Testis (tissue), 3 donors: ENCODE results near the gene SHANK2. TPM values are rescaled to one million over a fixed set of nuclear protein-coding genes. Genes with fewer than 3 reads are reported as not detected.

Source experiments
- DNase-seq: peaks from one replicate; pipeline ENCODE4 v3.0.0-alpha.2; 2019
- H3K27ac ChIP-seq, 2 donors: fragments of 200-600 bp; sonication (generic); one replicate each; pipeline ENCODE4 v1.5.1; 2019
- H3K27me3 ChIP-seq: fragments of 200-600 bp; sonication (generic); one replicate; pipeline ENCODE4 v1.5.1; 2019
- H3K36me3 ChIP-seq: fragments of 200-600 bp; sonication (generic); one replicate; pipeline ENCODE4 v1.5.1; 2017; ENCODE audit warnings: low read depth; ENCODE audit errors: missing control alignments
- H3K4me1 ChIP-seq: fragments of 200-600 bp; sonication (generic); one replicate; pipeline ENCODE4 v1.5.1; 2019
- H3K4me3 ChIP-seq, 2 donors: fragments of 200-600 bp; sonication (generic); one replicate each; pipeline ENCODE4 v1.5.1; 2017 to 2019
- H3K9me3 ChIP-seq: fragments of 200-600 bp; sonication (generic); one replicate; pipeline ENCODE4 v1.5.1; 2017
- POLR2A ChIP-seq: fragments of 450-650 bp; IDR thresholded peaks from one replicate; pipeline ENCODE4 v1.6.1; 2017; ENCODE audit warnings: antibody characterized with exemption, mild to moderate bottlenecking, moderate library complexity
- WGBS, 2 donors: methylation state at CpG; one replicate each; pipeline ENCODE4 v1.1.5; 2018; 5-methylcytosine and 5-hydroxymethylcytosine counted together
- intact Hi-C: fragments of 100-400 bp; cut with DNase I; formaldehyde crosslinking; loops from one replicate; pipeline ENCODE4 v1.15.1; 2023; ENCODE audit warnings: low total_unique reads
- polyA plus RNA-seq: library from polyadenylated mRNA; stranded (reverse); fragments of 350-450 nt; fragmentation: Illumina TruSeq; extraction: RNeasy Lipid Tissue Mini Kit (QIAGEN cat#74804); gene quantifications from one replicate; pipeline ENCODE4 v1.2.3, GENCODE V29; 2014; ENCODE audit warnings: low read depth, low replicate concordance; ENCODE audit not compliant: insufficient read depth
- total RNA-seq, 2 donors: library from RNA; depleted of rRNA; stranded (reverse); fragments of >200 nt; gene quantifications; one replicate each; pipeline ENCODE4 v1.2.3, GENCODE V29; 2016
- TF ChIP-seq, protein P1 (sequence below), 3 experiments: fragments of 450-650 bp in 2 of 3; fragments of 200-600 bp in 1 of 3; sonication (generic) in 1 of 3; IDR thresholded peaks; one replicate each; pipeline ENCODE4 v1.5.1; 2016 to 2019; ENCODE audit warnings: antibody characterized with exemption in 3 of 3, mild to moderate bottlenecking in 2 of 3, moderate library complexity in 1 of 3

Gene SHANK2
- total and polyA plus RNA-seq, 3 donors from 2014 or later, result 4.3 to 13.9 (median 8.0) TPM

GRCh38 chr11:71298761-71299181, 46.4 kb upstream of the SHANK2 start:
- WGBS, 2 donors, result 94 to 96% methylated on average over 14 of the region's 14 CpGs

GRCh38 chr11:71298016-71298550, 45.7 kb upstream of the SHANK2 start:
- intact Hi-C loops, result no loop called here
- Histone ChIP-seq H3K27me3 (no peaks in the 10 kb centered on the region), H3K9me3 (no peaks in the 10 kb centered on the region), H3K4me1 (no peaks in the 10 kb centered on the region), H3K27ac (no peak overlapping the region), H3K4me3 (no peak overlapping the region), H3K36me3 (no peaks in the 10 kb centered on the region)
- WGBS, 2 donors, result 96 to 97% methylated on average over 7 to 8 of the region's 8 CpGs
- TF ChIP-seq POLR2A, result no peak
- TF ChIP-seq, protein P1, sequence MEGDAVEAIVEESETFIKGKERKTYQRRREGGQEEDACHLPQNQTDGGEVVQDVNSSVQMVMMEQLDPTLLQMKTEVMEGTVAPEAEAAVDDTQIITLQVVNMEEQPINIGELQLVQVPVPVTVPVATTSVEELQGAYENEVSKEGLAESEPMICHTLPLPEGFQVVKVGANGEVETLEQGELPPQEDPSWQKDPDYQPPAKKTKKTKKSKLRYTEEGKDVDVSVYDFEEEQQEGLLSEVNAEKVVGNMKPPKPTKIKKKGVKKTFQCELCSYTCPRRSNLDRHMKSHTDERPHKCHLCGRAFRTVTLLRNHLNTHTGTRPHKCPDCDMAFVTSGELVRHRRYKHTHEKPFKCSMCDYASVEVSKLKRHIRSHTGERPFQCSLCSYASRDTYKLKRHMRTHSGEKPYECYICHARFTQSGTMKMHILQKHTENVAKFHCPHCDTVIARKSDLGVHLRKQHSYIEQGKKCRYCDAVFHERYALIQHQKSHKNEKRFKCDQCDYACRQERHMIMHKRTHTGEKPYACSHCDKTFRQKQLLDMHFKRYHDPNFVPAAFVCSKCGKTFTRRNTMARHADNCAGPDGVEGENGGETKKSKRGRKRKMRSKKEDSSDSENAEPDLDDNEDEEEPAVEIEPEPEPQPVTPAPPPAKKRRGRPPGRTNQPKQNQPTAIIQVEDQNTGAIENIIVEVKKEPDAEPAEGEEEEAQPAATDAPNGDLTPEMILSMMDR (IDR thresholded peaks at IDR 0.05), result no peak
- DNase-seq, result no peak

More at GRCh38 chr11:71298761-71299181, 46.4 kb upstream of the SHANK2 start:
- H3K36me3 ChIP-seq, result no peaks in the 10 kb centered on the region
- H3K4me3 ChIP-seq, result no peak overlapping the region
- H3K4me1 ChIP-seq, result no peaks in the 10 kb centered on the region
- no peak overlapping the region for H3K27ac ChIP-seq
- no peaks in the 10 kb centered on the region for H3K27me3 ChIP-seq
- intact Hi-C loops, result no loop called here
- H3K9me3 ChIP-seq, result no peaks in the 10 kb centered on the region
- TF ChIP-seq, protein P1 (IDR thresholded peaks at IDR 0.05), result no peak
- TF ChIP-seq POLR2A, result no peak
- DNase-seq, result no peak

GRCh38 chr11:71294846-71295600, 42.6 kb upstream of the SHANK2 start:
- WGBS, 2 donors, result 91 to 93% methylated on average over 8 to 9 of the region's 9 CpGs
- H3K4me1 ChIP-seq, result no peaks in the 10 kb centered on the region
- no peak overlapping the region for H3K27ac ChIP-seq
- no peaks in the 10 kb centered on the region for H3K36me3 ChIP-seq
- intact Hi-C loops, result no loop called here
- DNase-seq, result no peak
- no peaks in the 10 kb centered on the region for H3K9me3 ChIP-seq
- TF ChIP-seq, protein P1 (IDR thresholded peaks at IDR 0.05), result no peak
- TF ChIP-seq POLR2A, result no peak
- H3K4me3 ChIP-seq, result no peak overlapping the region
- H3K27me3 ChIP-seq, result no peaks in the 10 kb centered on the region

DNA sequence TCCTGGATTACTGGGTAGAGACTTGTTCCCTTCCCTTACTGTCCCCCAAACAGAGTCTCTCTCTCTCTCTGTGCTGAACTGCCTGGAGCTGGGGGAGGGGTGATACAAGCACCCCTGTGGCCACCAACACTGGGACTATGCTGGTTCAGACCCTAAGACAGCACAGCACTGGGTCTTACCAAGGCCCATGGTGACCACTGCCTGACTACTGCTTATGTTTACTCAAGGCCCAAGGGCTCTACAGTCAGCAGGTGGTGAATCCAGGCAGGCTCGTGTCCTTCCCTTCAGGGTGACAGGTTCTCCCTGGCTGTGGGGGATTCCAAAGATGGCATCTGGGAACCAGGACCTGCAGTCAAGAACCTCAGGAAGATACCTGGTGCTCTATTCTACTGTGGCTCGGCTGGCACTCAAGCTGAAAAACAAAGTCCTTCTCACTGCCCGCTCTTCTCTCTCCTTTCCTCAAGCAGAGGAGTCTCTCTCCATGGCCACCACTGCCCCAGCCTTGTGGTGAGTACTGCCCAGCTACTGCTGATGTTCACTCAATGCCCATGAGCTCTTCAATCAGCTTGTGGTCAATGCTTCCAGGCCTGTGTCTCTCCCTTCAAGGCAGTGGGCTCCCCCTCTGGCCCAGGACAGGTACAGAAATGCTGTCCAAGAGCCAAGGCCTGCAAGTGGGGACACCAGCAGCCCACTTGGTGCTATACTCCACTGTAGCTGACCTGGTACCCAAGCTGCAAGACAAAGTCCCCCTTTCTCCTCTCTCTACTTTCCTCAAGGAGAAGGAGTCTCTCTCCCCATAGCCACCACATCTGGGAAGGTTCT, 41.8 kb upstream of the SHANK2 start:
- Histone ChIP-seq H3K4me3 (no peak overlapping the region), H3K4me1 (no peaks in the 10 kb centered on the region), H3K36me3 (no peaks in the 10 kb centered on the region), H3K27ac (no peak overlapping the region), H3K9me3 (no peaks in the 10 kb centered on the region), H3K27me3 (no peaks in the 10 kb centered on the region)
- TF ChIP-seq, protein P1 (IDR thresholded peaks at IDR 0.05), result no peak
- no peak for TF ChIP-seq POLR2A
- no peak for DNase-seq
- intact Hi-C loops, result no loop called here
- WGBS, 2 donors, result 90 to 92% methylated on average over 3 of the region's 3 CpGs
